Activated CD4-positive, alpha-beta T cell treated with anti-CD3 and anti-CD28 coated beads, Interleukin-2, amount 50 U/mL, for 4 hours (primary cell): Measurements from ENCODE around the gene CNOT10.
"Not testable (repeated sequence)": the region's sequence is repeated elsewhere in the genome, so short reads cannot be mapped to it uniquely, and the experiment has no call there.

Experiments
- DNase-seq, 2 experiments: peaks; one replicate each; pipeline ENCODE4 v3.0.0-alpha.2; 2020

The CNOT10 gene

GRCh38 chr3:32759342-32759741 lies 74.4 kb downstream of the CNOT10 start:
- no peak for DNase-seq

GRCh38 chr3:32764481-32764880 lies 79.5 kb downstream of the CNOT10 start:
- no peak for DNase-seq

GRCh38 chr3:32778389-32778788 lies 93.4 kb downstream of the CNOT10 start:
- no peak for DNase-seq

GRCh38 chr3:32780071-32780734 lies 95.2 kb downstream of the CNOT10 start:
- DNase-seq, result no peak

- DNase-seq, result no peak
These were observed 95.8 kb downstream of the CNOT10 start for GRCh38 chr3:32780735-32781210.

GRCh38 chr3:32781211-32781968 lies 96.4 kb downstream of the CNOT10 start:
- peak; percentile 35 to 48 for DNase-seq

GRCh38 chr3:32781969-32782270 lies 96.9 kb downstream of the CNOT10 start:
- DNase-seq, result not testable (repeated sequence)

GRCh38 chr3:32782407-32782806 lies 97.4 kb downstream of the CNOT10 start:
- DNase-seq, result no peak

GRCh38 chr3:32791833-32792232 lies 106.8 kb downstream of the CNOT10 start:
- DNase-seq, result no peak

GRCh38 chr3:32794487-32795308 lies 109.7 kb downstream of the CNOT10 start:
- no peak for DNase-seq

- DNase-seq, result not testable (repeated sequence)
These were observed 111.5 kb downstream of the CNOT10 start for GRCh38 chr3:32796384-32796950.

- no peak for DNase-seq
These were observed 112.8 kb downstream of the CNOT10 start for GRCh38 chr3:32797776-32798175.

- not testable (repeated sequence) for DNase-seq
These were observed 116.5 kb downstream of the CNOT10 start for GRCh38 chr3:32801440-32801839.

- DNase-seq, result no peak
These were observed 128.2 kb downstream of the CNOT10 start for GRCh38 chr3:32813180-32813579.

GRCh38 chr3:32814361-32814760 lies 129.4 kb downstream of the CNOT10 start:
- no peak for DNase-seq

GRCh38 chr3:32815841-32816438 lies 131.0 kb downstream of the CNOT10 start:
- DNase-seq, result no peak

GRCh38 chr3:32816439-32817256 lies 131.7 kb downstream of the CNOT10 start:
- no peak for DNase-seq

- DNase-seq, result no peak
These were observed 132.2 kb downstream of the CNOT10 start for GRCh38 chr3:32817257-32817557.

GRCh38 chr3:32817558-32818228 lies 132.7 kb downstream of the CNOT10 start, which contains the start of gene TRIM71:
Gene TRIM71, plus strand, starts transcription at chr3:32817997. Its CDS starts 84 bp downstream, at chr3:32818081.
- DNase-seq, result no peak

GRCh38 chr3:32818229-32818969 lies 133.4 kb downstream of the CNOT10 start:
- DNase-seq, result no peak
